MCF 10A (cell line): ENCODE measurements around the gene LIPA. TPM values are rescaled to one million over a fixed set of nuclear protein-coding genes. Genes with fewer than 3 reads are reported as not detected.

Experiments
- BruUV-seq: library from RNA; stranded (reverse); fragments of 400-500 nt; replicated peaks from 2 replicates; lab custom pipeline; 2021; lab: Mats Ljungman, UMichigan
- CTCF ChIA-PET: fragments of 300-600 bp; sonication (Branson Sonifier 250); formaldehyde crosslinking; extraction: SDS; loops from one replicate; lab custom pipeline; 2021; ENCODE audit warnings: antibody characterized with exemption, inconsistent platforms; lab: Yijun Ruan, JAX
- POLR2A ChIA-PET: fragments of 300-600, 350-650 bp; sonication (Branson Sonifier 250); formaldehyde crosslinking; extraction: SDS; loops from one replicate; lab custom pipeline; 2020; ENCODE audit warnings: antibody characterized with exemption, inconsistent platforms; lab: Yijun Ruan, JAX
- DNase-seq: peaks from one replicate; pipeline ENCODE4 v3.0.0-alpha.2; 2018; ENCODE audit not compliant: unreplicated experiment
- H3K27ac Mint-ChIP-seq: one replicate; pipeline ENCODE4 v1.8.0; 2022; ENCODE audit warnings: mild to moderate bottlenecking, low read depth, mixed read lengths; ENCODE audit not compliant: unreplicated experiment
- H3K27me3 Mint-ChIP-seq: one replicate; pipeline ENCODE4 v1.8.0; 2022; ENCODE audit warnings: mixed read lengths; ENCODE audit not compliant: insufficient read depth, unreplicated experiment
- H3K36me3 Mint-ChIP-seq: one replicate; pipeline ENCODE4 v1.8.0; 2022; ENCODE audit warnings: mild to moderate bottlenecking, moderate library complexity, mixed read lengths; ENCODE audit not compliant: insufficient read depth, unreplicated experiment
- H3K4me1 Mint-ChIP-seq: one replicate; pipeline ENCODE4 v1.8.0; 2022; ENCODE audit warnings: mixed read lengths; ENCODE audit not compliant: insufficient read depth, unreplicated experiment
- H3K4me3 Mint-ChIP-seq: one replicate; pipeline ENCODE4 v1.8.0; 2022; ENCODE audit warnings: mild to moderate bottlenecking, moderate library complexity, mixed read lengths; ENCODE audit not compliant: unreplicated experiment
- H3K9me3 Mint-ChIP-seq: one replicate; pipeline ENCODE4 v1.8.0; 2022; ENCODE audit warnings: mixed read lengths; ENCODE audit not compliant: unreplicated experiment
- CTCF ChIP-seq: fragments of 200-600 bp; IDR thresholded peaks from one replicate; pipeline ENCODE4 v1.8.0; 2022; ENCODE audit warnings: antibody characterized with exemption, mild to moderate bottlenecking; ENCODE audit not compliant: unreplicated experiment
- intact Hi-C: fragments of 100-400 bp; cut with micrococcal nuclease; formaldehyde crosslinking; loops from 2 replicates; pipeline ENCODE4 v1.14.1; 2022
- total RNA-seq: library from RNA; stranded (reverse); gene quantifications from 2 replicates; pipeline ENCODE4 v1.2.3, GENCODE V29; 2022

The LIPA gene
- total RNA-seq, 1 experiment from 2014 or later, result 22.3 TPM

GRCh38 chr10:89242840-89243568, 8.6 kb downstream of the LIPA start:
- CTCF ChIA-PET, result interaction anchor here (0.5 to 2.1 kb wide), 6 partner anchors 10 to 406 kb away, joined by 3 to 9 read pairs (median 4); no protein-coding TSS in a partner anchor
- H3K4me3 Mint-ChIP-seq, result no peak overlapping the region
- H3K27ac Mint-ChIP-seq, result peak overlapping the region; percentile 69
- no peak for TF ChIP-seq CTCF
- no peaks in the 10 kb centered on the region for H3K27me3 Mint-ChIP-seq
- no peaks in the 10 kb centered on the region for H3K36me3 Mint-ChIP-seq
- H3K9me3 Mint-ChIP-seq, result no peaks in the 10 kb centered on the region
- DNase-seq, result no peak
- POLR2A ChIA-PET, result interaction anchor here (0.9 to 4.0 kb wide), 5 partner anchors 8 to 253 kb away, joined by 3 to 31 read pairs (median 4); partner anchors contain the start of genes FAS and LIPA
- no TSS peak for BruUV-seq
- peaks cover 18% of the 10 kb centered on the region for H3K4me1 Mint-ChIP-seq
- intact Hi-C loops, result no loop called here

GRCh38 chr10:89242345-89242684, 9.3 kb downstream of the LIPA start:
- Mint-ChIP-seq H3K27me3 (no peaks in the 10 kb centered on the region), H3K27ac (peak overlapping the region; percentile 74), H3K36me3 (no peaks in the 10 kb centered on the region), H3K4me1 (peaks cover 18% of the 10 kb centered on the region), H3K9me3 (no peaks in the 10 kb centered on the region), H3K4me3 (peak overlapping the region; percentile 18)
- TF ChIP-seq CTCF, result no peak
- CTCF ChIA-PET, result interaction anchor here (0.6 to 2.1 kb wide), 7 partner anchors 10 to 308 kb away, joined by 3 to 9 read pairs (median 4); no protein-coding TSS in a partner anchor
- BruUV-seq, result no TSS peak
- POLR2A ChIA-PET, result interaction anchor here (1.0 to 4.0 kb wide), 3 partner anchors 9 to 252 kb away, joined by 3 to 31 read pairs (median 4); partner anchors contain the start of genes FAS and LIPA
- DNase-seq, result no peak
- intact Hi-C loops, result no loop called here

GRCh38 chr10:89241486-89242344, 9.9 kb downstream of the LIPA start:
- peak overlapping the region; percentile 18 for H3K4me3 Mint-ChIP-seq
- no peaks in the 10 kb centered on the region for H3K36me3 Mint-ChIP-seq
- H3K4me1 Mint-ChIP-seq, result peaks cover 18% of the 10 kb centered on the region
- BruUV-seq, result no TSS peak
- CTCF ChIA-PET, result interaction anchor here (0.6 to 2.1 kb wide), 10 partner anchors 9 to 307 kb away, joined by 3 to 11 read pairs (median 4); no protein-coding TSS in a partner anchor
- no peaks in the 10 kb centered on the region for H3K27me3 Mint-ChIP-seq
- POLR2A ChIA-PET, result interaction anchor here (0.7 to 4.0 kb wide), 4 partner anchors 10 to 251 kb away, joined by 3 to 31 read pairs (median 4); partner anchors contain the start of genes FAS and LIPA
- peak overlapping the region; percentile 74 for H3K27ac Mint-ChIP-seq
- DNase-seq, result peak; percentile 77
- no peaks in the 10 kb centered on the region for H3K9me3 Mint-ChIP-seq
- TF ChIP-seq CTCF, result no peak
- intact Hi-C loops, result no loop called here
